H1 (cell line): ENCODE measurements around the gene SIRPB1.

ENCODE experiments used
- EGR1 ChIP-seq: IDR thresholded peaks from 2 replicates; pipeline ENCODE4 v1.6.1; 2011; ENCODE audit warnings: low read depth, low read length, borderline replicate concordance
- EZH2 ChIP-seq: fragments of 200-600 bp; sonication (generic); IDR thresholded peaks from 2 replicates; pipeline ENCODE4 v1.7.1; 2012; ENCODE audit warnings: low read depth, mild to moderate bottlenecking, moderate library complexity, low read length, inconsistent platforms; ENCODE audit not compliant: severe bottlenecking
- GTF2F1 ChIP-seq: IDR thresholded peaks from 2 replicates; pipeline ENCODE4 v1.6.1; 2012; ENCODE audit warnings: low read depth, low read length, improper control_type of control experiment, borderline replicate concordance
- SIX5 ChIP-seq: IDR thresholded peaks from 2 replicates; pipeline ENCODE4 v1.6.1; 2011; ENCODE audit warnings: mild to moderate bottlenecking, low read depth, low read length

DNA sequence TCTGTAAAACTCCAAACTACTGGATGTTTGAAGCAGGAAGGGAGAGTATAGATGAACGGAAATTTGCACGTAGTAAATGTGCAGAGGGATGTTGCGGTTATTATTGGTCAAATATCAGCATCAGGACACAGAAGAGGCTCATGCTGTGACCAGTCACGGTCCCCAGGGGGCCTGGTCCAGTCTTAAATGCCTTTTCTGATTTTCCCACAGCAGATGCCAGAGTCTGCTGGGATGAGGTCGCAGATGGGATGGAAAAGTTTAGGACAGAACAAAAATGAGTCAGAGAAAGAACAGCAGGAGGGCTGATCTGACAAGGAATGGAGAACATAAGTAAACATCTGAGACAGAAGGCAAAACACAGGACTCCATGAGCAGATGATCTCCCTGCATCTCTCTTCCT, 49.5 kb upstream of the SIRPB1 start:
- TF ChIP-seq EGR1 (no peak), EZH2 (no peak), SIX5 (no peak), GTF2F1 (no peak)
